Trophoblast cell (in vitro differentiated cells and primary cell): Measurements from ENCODE around the gene NSRP1.
"Not testable (repeated sequence)": the region's sequence is repeated elsewhere in the genome, so short reads cannot be mapped to it uniquely, and the experiment has no call there.

ENCODE experiments used
- DNase-seq, 2 donors: peaks; one replicate each; pipeline ENCODE4 v3.0.0-alpha.2; 2016
- H2AFZ ChIP-seq: 2 replicates; pipeline ENCODE4 v1.6.1; 2013; ENCODE audit warnings: low read length, moderate library complexity, mild to moderate bottlenecking; ENCODE audit not compliant: insufficient read depth, poor library complexity
- H2AK5ac ChIP-seq: 2 replicates; pipeline ENCODE4 v1.6.1; 2013; ENCODE audit warnings: mild to moderate bottlenecking, low read length
- H2BK120ac ChIP-seq: 2 replicates; pipeline ENCODE4 v1.6.1; 2013; ENCODE audit warnings: low read length, mild to moderate bottlenecking, moderate library complexity; ENCODE audit not compliant: insufficient read depth, poor library complexity
- H2BK12ac ChIP-seq: 2 replicates; pipeline ENCODE4 v1.6.1; 2013; ENCODE audit warnings: mild to moderate bottlenecking, low read length, moderate library complexity
- H2BK5ac ChIP-seq: 2 replicates; pipeline ENCODE4 v1.6.1; 2013; ENCODE audit warnings: low read length, low read depth, moderate library complexity, mild to moderate bottlenecking; ENCODE audit not compliant: poor library complexity
- H3K14ac ChIP-seq: 2 replicates; pipeline ENCODE4 v1.6.1; 2013; ENCODE audit warnings: mild to moderate bottlenecking, low read length
- H3K18ac ChIP-seq: 2 replicates; pipeline ENCODE4 v1.6.1; 2013; ENCODE audit warnings: mild to moderate bottlenecking, low read length
- H3K23ac ChIP-seq: 2 replicates; pipeline ENCODE4 v1.6.1; 2013; ENCODE audit warnings: low read length
- H3K27ac ChIP-seq: 2 replicates; pipeline ENCODE4 v1.5.1; 2013; ENCODE audit warnings: low read depth, mild to moderate bottlenecking, inconsistent platforms, low read length, moderate library complexity
- H3K27me3 ChIP-seq: 2 replicates; pipeline ENCODE4 v1.6.1; 2013; ENCODE audit warnings: inconsistent platforms, mild to moderate bottlenecking, low read length, moderate library complexity; ENCODE audit not compliant: insufficient read depth
- H3K36me3 ChIP-seq, 2 experiments: 1 replicate in 1 of 2; 2 replicates in 1 of 2; pipeline ENCODE4 v1.6.1; 2013; ENCODE audit warnings: low read length in 2 of 2, mild to moderate bottlenecking in 2 of 2, moderate library complexity in 1 of 2; ENCODE audit not compliant: insufficient read depth in 2 of 2, control insufficient read depth in 1 of 2
- H3K4ac ChIP-seq: 2 replicates; pipeline ENCODE4 v1.6.1; 2013; ENCODE audit warnings: low read depth, mild to moderate bottlenecking, low read length, moderate library complexity
- H3K4me1 ChIP-seq, 2 experiments: 1 replicate in 1 of 2; 2 replicates in 1 of 2; pipeline ENCODE4 v1.6.1; 2013; ENCODE audit warnings: low read length in 2 of 2, mild to moderate bottlenecking in 2 of 2, moderate library complexity in 1 of 2; ENCODE audit not compliant: insufficient read depth in 2 of 2, control insufficient read depth in 1 of 2
- H3K4me2 ChIP-seq: 2 replicates; pipeline ENCODE4 v1.6.1; 2013; ENCODE audit warnings: inconsistent platforms, mild to moderate bottlenecking, low read length, moderate library complexity
- H3K4me3 ChIP-seq: 2 replicates; pipeline ENCODE4 v1.5.1; 2013; ENCODE audit warnings: mild to moderate bottlenecking, low read depth, low read length, inconsistent platforms
- H3K79me1 ChIP-seq: one replicate; pipeline ENCODE4 v1.6.1; 2013; ENCODE audit warnings: low read length
- H3K79me2 ChIP-seq: 2 replicates; pipeline ENCODE4 v1.6.1; 2013; ENCODE audit warnings: low read length, mild to moderate bottlenecking; ENCODE audit not compliant: control insufficient read depth, insufficient read depth, poor library complexity
- H3K9ac ChIP-seq: 2 replicates; pipeline ENCODE4 v1.6.1; 2013; ENCODE audit warnings: mild to moderate bottlenecking, low read length
- H3K9me3 ChIP-seq: 2 replicates; pipeline ENCODE4 v1.6.1; 2013; ENCODE audit warnings: low read depth, mild to moderate bottlenecking, control low read depth, inconsistent platforms, low read length; ENCODE audit not compliant: insufficient read depth
- H4K12ac ChIP-seq: 2 replicates; pipeline ENCODE4 v1.6.1; 2013; ENCODE audit warnings: low read depth, mild to moderate bottlenecking, low read length, moderate library complexity
- H4K8ac ChIP-seq: 2 replicates; pipeline ENCODE4 v1.6.1; 2013; ENCODE audit warnings: low read depth, mild to moderate bottlenecking, low read length, moderate library complexity
- H4K91ac ChIP-seq: one replicate; pipeline ENCODE4 v1.6.1; 2013; ENCODE audit warnings: low read depth, mild to moderate bottlenecking, low read length, moderate library complexity
- WGBS: extraction: QIAGEN DNeasy Blood & Tissue Kit; methylation state at CpG from one replicate; pipeline ENCODE4 v1.1.7; 2013; ENCODE audit warnings: missing lambda C conversion rate; ENCODE audit not compliant: insufficient read length, insufficient coverage; ENCODE audit errors: extremely low coverage; 5-methylcytosine and 5-hydroxymethylcytosine counted together

The NSRP1 gene

DNA sequence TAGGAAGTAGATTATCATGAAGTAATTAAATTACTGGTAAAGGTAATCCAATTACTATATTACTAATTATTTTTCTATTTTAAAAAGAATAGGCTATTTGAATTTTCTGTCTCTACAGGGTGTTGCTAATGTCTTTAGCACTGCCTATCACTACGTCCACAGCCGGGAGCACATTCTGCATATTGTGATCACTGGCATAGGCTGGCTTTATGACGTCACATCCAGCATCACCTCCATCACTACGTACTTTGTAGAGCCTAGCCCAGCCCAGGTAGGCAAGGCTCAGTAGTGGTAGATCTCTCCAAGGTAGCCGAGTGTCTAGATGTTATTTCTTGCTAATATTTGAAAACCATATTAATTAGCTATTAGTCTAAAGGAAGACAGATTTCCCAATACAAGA, 33.8 kb upstream of the NSRP1 start:
- Histone ChIP-seq H2BK12ac (no peak overlapping the region), H3K4me3 (no peak overlapping the region)
- WGBS = no CpG with 5 or more reads among the region's 5 CpGs

DNA sequence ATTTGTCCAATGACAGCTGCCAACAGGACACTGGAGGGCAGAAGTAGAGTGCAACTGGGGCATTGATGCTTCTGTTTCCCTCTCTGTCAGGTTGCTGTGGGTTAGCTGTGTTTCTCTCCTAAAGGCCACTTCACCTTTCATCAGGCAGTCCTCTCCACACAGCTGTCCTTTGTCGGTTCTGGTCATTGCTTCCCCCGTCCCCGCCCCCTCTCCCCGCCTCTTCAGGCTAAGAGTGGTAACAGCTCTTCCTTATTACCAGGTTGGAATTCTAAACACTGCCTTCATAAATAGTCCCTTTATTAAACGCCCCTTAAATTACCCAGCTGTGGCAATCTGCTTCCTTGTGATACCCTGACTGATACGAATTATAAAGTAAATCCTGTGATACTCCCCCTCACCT, 31.8 kb upstream of the NSRP1 start:
- no peak overlapping the region for H3K27ac ChIP-seq
- no peak overlapping the region for H3K18ac ChIP-seq
- H2AK5ac ChIP-seq = no peak overlapping the region
- H3K9me3 ChIP-seq = no peaks in the 10 kb centered on the region
- H2AFZ ChIP-seq = no peak overlapping the region
- no peak overlapping the region for H3K23ac ChIP-seq
- no peaks in the 10 kb centered on the region for H3K79me1 ChIP-seq
- H4K8ac ChIP-seq = no peak overlapping the region
- no peak overlapping the region for H3K4me2 ChIP-seq
- H2BK12ac ChIP-seq = no peak overlapping the region
- H3K4me1 ChIP-seq = no peaks in the 10 kb centered on the region
- H3K4ac ChIP-seq = no peak overlapping the region
- H2BK5ac ChIP-seq = no peak overlapping the region
- no peaks in the 10 kb centered on the region for H3K79me2 ChIP-seq
- DNase-seq = no peak
- H4K91ac ChIP-seq = no peak overlapping the region
- H3K36me3 ChIP-seq = no peaks in the 10 kb centered on the region
- no peak overlapping the region for H2BK120ac ChIP-seq
- no peak overlapping the region for H3K4me3 ChIP-seq
- no peak overlapping the region for H4K12ac ChIP-seq
- no peak overlapping the region for H3K14ac ChIP-seq
- no peaks in the 10 kb centered on the region for H3K27me3 ChIP-seq
- no CpG with 5 or more reads among the region's 6 CpGs for WGBS
- no peak overlapping the region for H3K9ac ChIP-seq

More for the DNA sequence above, 33.8 kb upstream of the NSRP1 start:
- Histone ChIP-seq H3K4me2 (no peak overlapping the region), H2BK5ac (no peak overlapping the region), H4K91ac (no peak overlapping the region), H3K23ac (no peak overlapping the region), H3K18ac (no peak overlapping the region), H3K27ac (no peak overlapping the region), H3K4ac (no peak overlapping the region), H3K9me3 (no peaks in the 10 kb centered on the region), H3K36me3 (no peaks in the 10 kb centered on the region), H3K79me1 (no peaks in the 10 kb centered on the region), H3K9ac (no peak overlapping the region), H3K79me2 (no peaks in the 10 kb centered on the region), H3K4me1 (no peaks in the 10 kb centered on the region), H2AFZ (no peak overlapping the region), H2BK120ac (no peak overlapping the region), H3K14ac (no peak overlapping the region), H4K12ac (no peak overlapping the region), H2AK5ac (no peak overlapping the region), H4K8ac (no peak overlapping the region), H3K27me3 (no peaks in the 10 kb centered on the region)
- no peak for DNase-seq

DNA sequence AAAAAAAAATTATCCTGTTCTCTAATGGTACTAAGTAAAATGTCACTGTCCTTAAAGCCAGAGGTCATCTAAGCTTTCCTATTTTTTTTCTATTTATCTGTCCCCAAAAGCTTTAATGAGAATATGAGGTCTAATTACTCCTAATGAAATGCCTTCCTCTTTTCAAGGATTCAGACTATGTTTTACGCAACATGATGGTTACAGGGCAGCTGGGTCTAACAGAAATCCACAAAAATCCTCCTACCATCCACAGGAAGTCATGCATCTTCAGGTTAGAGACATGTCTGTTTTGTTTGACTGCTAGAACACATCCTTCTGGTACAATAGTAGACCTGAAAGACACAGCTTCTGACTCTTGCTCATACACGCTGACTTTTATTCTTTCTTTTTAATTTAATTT, 29.7 kb upstream of the NSRP1 start:
- Histone ChIP-seq H3K9me3 (no peaks in the 10 kb centered on the region), H3K79me2 (no peaks in the 10 kb centered on the region), H3K9ac (no peak overlapping the region), H2BK120ac (no peak overlapping the region), H3K14ac (no peak overlapping the region), H3K79me1 (no peaks in the 10 kb centered on the region), H3K27me3 (no peaks in the 10 kb centered on the region), H4K91ac (no peak overlapping the region), H2BK12ac (no peak overlapping the region), H3K27ac (no peak overlapping the region), H4K8ac (no peak overlapping the region), H3K36me3 (no peaks in the 10 kb centered on the region), H3K4me2 (no peak overlapping the region), H3K4me3 (no peak overlapping the region), H2AFZ (no peak overlapping the region), H3K18ac (no peak overlapping the region), H3K4ac (no peak overlapping the region), H3K4me1 (no peaks in the 10 kb centered on the region), H3K23ac (no peak overlapping the region), H4K12ac (no peak overlapping the region), H2AK5ac (no peak overlapping the region), H2BK5ac (no peak overlapping the region)
- no CpG with 5 or more reads among the region's 2 CpGs for WGBS
- no peak for DNase-seq

DNA sequence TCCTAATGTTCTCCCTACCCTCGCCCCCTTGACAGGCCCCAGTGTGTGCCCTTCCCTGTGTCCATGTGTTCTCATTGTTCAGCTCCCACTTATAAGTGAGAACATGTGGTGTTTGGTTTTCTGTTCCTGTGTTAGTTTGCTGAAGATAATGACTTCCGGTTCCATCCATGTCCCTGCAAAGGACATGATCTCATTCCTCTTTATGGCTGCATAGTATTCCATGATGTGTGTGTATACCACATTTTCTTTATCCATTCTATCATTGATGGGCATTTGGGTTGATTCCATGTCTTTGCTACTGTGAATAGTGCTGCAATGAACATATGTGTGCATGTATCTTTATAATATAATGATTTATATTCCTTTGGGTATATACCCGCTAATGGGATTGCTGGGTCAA, 29.2 kb upstream of the NSRP1 start:
- H3K27ac ChIP-seq, H3K14ac ChIP-seq, H2AFZ ChIP-seq, H2BK5ac ChIP-seq, H3K27me3 ChIP-seq, H3K36me3 ChIP-seq, H2AK5ac ChIP-seq, H4K91ac ChIP-seq, H3K18ac ChIP-seq, H4K12ac ChIP-seq, H3K4me3 ChIP-seq, H3K79me2 ChIP-seq, H3K9me3 ChIP-seq, H4K8ac ChIP-seq, H2BK120ac ChIP-seq, H3K9ac ChIP-seq, H3K4ac ChIP-seq, H3K23ac ChIP-seq, DNase-seq, H3K79me1 ChIP-seq, H3K4me1 ChIP-seq, H2BK12ac ChIP-seq, H3K4me2 ChIP-seq: not testable (repeated sequence)
- no CpG with 5 or more reads among the region's 3 CpGs for WGBS
